Neural cell (in vitro differentiated cells): ENCODE measurements around the gene TM9SF2.

Experiments
- CTCF ChIP-seq: fragments of 450-650 bp; IDR thresholded peaks from 2 replicates; pipeline ENCODE4 v1.5.1; 2014; ENCODE audit warnings: antibody characterized with exemption, mild to moderate bottlenecking, moderate library complexity; ENCODE audit not compliant: poor library complexity, severe bottlenecking
- EP300 ChIP-seq: fragments of 450-650 bp; conservative IDR thresholded peaks from 2 replicates; pipeline ENCODE4 v1.6.1; 2014; ENCODE audit warnings: antibody characterized with exemption, mild to moderate bottlenecking, moderate library complexity; ENCODE audit not compliant: poor library complexity, severe bottlenecking
- EZH2 ChIP-seq: fragments of 200-600, 300-800 bp; shearing (Covaris generic), sonication (generic); IDR thresholded peaks from 2 replicates; pipeline ENCODE4 v1.6.1; 2014; ENCODE audit warnings: antibody characterized with exemption, low read length, borderline replicate concordance, mild to moderate bottlenecking; ENCODE audit not compliant: insufficient read depth, poor library complexity, severe bottlenecking
- POLR2AphosphoS5 ChIP-seq: IDR thresholded peaks from 2 replicates; pipeline ENCODE4 v1.6.1; 2012
- RAD21 ChIP-seq: fragments of 450-650 bp; conservative IDR thresholded peaks from 2 replicates; pipeline ENCODE4 v1.6.1; 2014; ENCODE audit warnings: antibody characterized with exemption, mild to moderate bottlenecking, moderate library complexity

GRCh38 chr13:99610702-99611289, 109.5 kb downstream of the TM9SF2 start:
- no peak for TF ChIP-seq CTCF
- no peak for TF ChIP-seq POLR2AphosphoS5
- no peak for TF ChIP-seq RAD21
- TF ChIP-seq EP300 = no peak
- TF ChIP-seq EZH2 = no peak
